Central memory CD8-positive, alpha-beta T cell (primary cell): ENCODE data around the gene EQTN.
"Not testable (repeated sequence)": the region's sequence is repeated elsewhere in the genome, so short reads cannot be mapped to it uniquely, and the experiment has no call there.

ENCODE experiments used
- ATAC-seq: fragments of 150-1000 bp; cut with Tn5 transposase; replicated peaks from 2 replicates; pipeline ENCODE4 v1.10.0; 2022; ENCODE audit warnings: mild to moderate bottlenecking, moderate FRiP score, moderate number of reproducible peaks; ENCODE audit not compliant: poor library complexity, severe bottlenecking; ENCODE audit errors: extremely low read depth
- DNase-seq, 2 donors: peaks; one replicate each; pipeline ENCODE4 v3.0.0; 2021; ENCODE audit warnings: low spot score in 2 of 2
- H3K27ac Mint-ChIP-seq: one replicate; pipeline ENCODE4 v1.8.0; 2022; ENCODE audit warnings: low read depth, mild to moderate bottlenecking, moderate library complexity, mixed read lengths
- H3K27me3 Mint-ChIP-seq: one replicate; pipeline ENCODE4 v1.8.0; 2022; ENCODE audit warnings: mixed read lengths
- H3K36me3 Mint-ChIP-seq: one replicate; pipeline ENCODE4 v1.8.0; 2022; ENCODE audit warnings: mild to moderate bottlenecking, moderate library complexity, mixed read lengths; ENCODE audit not compliant: insufficient read depth
- H3K4me1 Mint-ChIP-seq: one replicate; pipeline ENCODE4 v1.8.0; 2022; ENCODE audit warnings: mixed read lengths
- H3K4me3 Mint-ChIP-seq: one replicate; pipeline ENCODE4 v1.8.0; 2022; ENCODE audit warnings: mild to moderate bottlenecking, moderate library complexity, mixed read lengths
- H3K9me3 Mint-ChIP-seq: one replicate; pipeline ENCODE4 v1.8.0; 2022; ENCODE audit warnings: mixed read lengths

EQTN gene

GRCh38 chr9:27280860-27281259 is 16.1 kb downstream of the EQTN start:
- ATAC-seq, result no peak
- Mint-ChIP-seq H3K4me1 (peaks cover 4% of the 10 kb centered on the region), H3K4me3 (no peak overlapping the region), H3K36me3 (no peaks in the 10 kb centered on the region), H3K27me3 (peaks cover 1% of the 10 kb centered on the region), H3K9me3 (no peaks in the 10 kb centered on the region), H3K27ac (no peak overlapping the region)
- no peak for DNase-seq

DNA sequence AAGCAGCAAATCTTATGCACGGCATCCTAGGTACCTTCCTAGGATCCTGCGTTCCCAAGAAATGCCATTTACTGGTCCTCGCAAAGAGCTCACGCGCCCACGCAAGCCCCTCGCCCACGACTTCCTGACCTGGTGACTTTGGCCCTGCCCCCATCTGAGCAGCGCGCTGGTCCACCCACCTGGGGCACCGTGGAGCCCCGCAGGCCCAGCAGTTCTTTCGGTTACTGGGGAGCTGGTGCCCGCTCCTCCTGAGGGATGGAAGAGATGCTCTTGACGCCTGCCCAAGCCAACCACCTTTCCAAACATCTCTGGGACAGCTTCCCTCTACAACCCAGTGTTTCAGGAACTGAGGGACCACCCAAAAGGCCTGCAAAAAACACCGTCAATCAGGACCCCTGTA is 16.7 kb downstream of the EQTN start:
- DNase-seq (no peak), ATAC-seq (no peak)
- peaks cover 4% of the 10 kb centered on the region for H3K4me1 Mint-ChIP-seq
- no peaks in the 10 kb centered on the region for H3K36me3 Mint-ChIP-seq
- H3K4me3 Mint-ChIP-seq, result no peak overlapping the region
- H3K27me3 Mint-ChIP-seq, result no peaks in the 10 kb centered on the region
- no peak overlapping the region for H3K27ac Mint-ChIP-seq
- no peaks in the 10 kb centered on the region for H3K9me3 Mint-ChIP-seq

DNA sequence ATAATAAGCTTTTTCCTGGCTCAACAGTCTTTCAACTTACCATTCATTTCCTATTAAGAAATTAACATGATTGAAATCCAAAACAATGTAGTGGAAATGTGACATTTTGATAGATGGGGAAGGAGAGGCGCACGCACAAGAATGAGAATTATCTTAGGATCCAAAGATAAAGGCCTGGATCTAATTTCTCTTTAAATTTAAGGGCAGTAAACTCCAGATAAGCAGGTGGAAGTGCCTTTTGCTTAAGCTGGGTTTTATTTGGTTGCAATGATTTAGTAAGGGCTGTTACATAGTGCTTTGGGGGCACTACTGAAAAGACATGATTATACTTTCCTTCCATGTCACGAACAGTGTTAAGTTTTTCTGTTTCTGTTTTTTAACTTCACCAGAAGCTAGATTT is 17.3 kb downstream of the EQTN start:
- Mint-ChIP-seq H3K27ac (no peak overlapping the region), H3K9me3 (no peaks in the 10 kb centered on the region), H3K4me3 (no peak overlapping the region), H3K36me3 (no peaks in the 10 kb centered on the region), H3K27me3 (no peaks in the 10 kb centered on the region), H3K4me1 (peaks cover 4% of the 10 kb centered on the region)
- no peak for DNase-seq
- no peak for ATAC-seq

- no peak for DNase-seq
- no peaks in the 10 kb centered on the region for H3K9me3 Mint-ChIP-seq
- no peak overlapping the region for H3K4me3 Mint-ChIP-seq
- H3K27me3 Mint-ChIP-seq, result no peaks in the 10 kb centered on the region
- H3K4me1 Mint-ChIP-seq, result peaks cover 4% of the 10 kb centered on the region
- H3K27ac Mint-ChIP-seq, result no peak overlapping the region
- H3K36me3 Mint-ChIP-seq, result no peaks in the 10 kb centered on the region
- ATAC-seq, result no peak
These were observed 18.6 kb downstream of the EQTN start for GRCh38 chr9:27278374-27278773.

- no peak overlapping the region for H3K27ac Mint-ChIP-seq
These were observed 20.5 kb downstream of the EQTN start for GRCh38 chr9:27276193-27277030.

GRCh38 chr9:27273186-27273585 is 23.8 kb downstream of the EQTN start:
- Mint-ChIP-seq H3K27me3 (no peaks in the 10 kb centered on the region), H3K9me3 (no peaks in the 10 kb centered on the region), H3K27ac (no peak overlapping the region), H3K4me3 (no peak overlapping the region), H3K36me3 (no peaks in the 10 kb centered on the region), H3K4me1 (peaks cover 4% of the 10 kb centered on the region)
- no peak for ATAC-seq
- no peak for DNase-seq

More at GRCh38 chr9:27276193-27277030, 20.5 kb downstream of the EQTN start:
- Mint-ChIP-seq H3K36me3 (no peaks in the 10 kb centered on the region), H3K4me1 (peaks cover 4% of the 10 kb centered on the region), H3K4me3 (no peak overlapping the region), H3K27me3 (no peaks in the 10 kb centered on the region), H3K9me3 (no peaks in the 10 kb centered on the region)
- DNase-seq (no peak), ATAC-seq (peak; percentile 19)

GRCh38 chr9:27272103-27272502 is 24.8 kb downstream of the EQTN start:
- Mint-ChIP-seq H3K4me3 (no peak overlapping the region), H3K36me3 (no peaks in the 10 kb centered on the region), H3K9me3 (no peaks in the 10 kb centered on the region), H3K27me3 (no peaks in the 10 kb centered on the region), H3K27ac (no peak overlapping the region), H3K4me1 (peaks cover 4% of the 10 kb centered on the region)
- DNase-seq (no peak), ATAC-seq (no peak)

DNA sequence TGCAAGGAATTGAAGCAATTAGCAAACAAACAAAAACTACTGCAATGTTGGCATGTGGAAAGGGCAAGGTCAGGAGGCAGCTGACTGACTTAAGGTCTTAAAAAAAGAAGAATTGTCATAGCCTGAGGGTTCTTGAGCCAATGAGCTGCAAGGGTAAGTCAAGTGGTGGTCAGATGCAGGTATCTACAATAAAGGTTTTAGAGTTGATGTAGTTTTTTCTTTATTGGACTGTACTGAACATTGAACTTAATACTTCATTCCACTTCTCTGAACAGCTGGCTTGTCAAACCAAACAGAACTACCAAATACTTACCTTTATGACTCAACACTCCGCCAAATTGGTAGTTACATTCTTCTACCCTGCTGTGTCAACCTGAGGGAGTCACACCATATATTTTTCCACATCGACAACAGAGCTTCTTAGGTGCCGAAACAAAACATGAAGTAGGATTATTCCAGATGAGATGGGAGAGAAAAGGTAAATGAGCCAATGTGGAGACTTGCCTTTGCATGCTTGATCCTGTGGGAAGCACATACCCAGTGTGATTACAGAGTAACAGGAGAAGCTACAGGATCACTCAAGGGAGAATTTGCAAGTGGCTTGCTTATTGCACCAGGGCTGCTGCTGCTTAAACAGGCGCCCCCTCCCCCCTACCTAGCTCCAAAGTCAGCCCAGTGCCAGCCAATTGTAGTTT is 35.3 kb downstream of the EQTN start:
- ATAC-seq (no peak), DNase-seq (no peak)
- Mint-ChIP-seq H3K4me1 (no peaks in the 10 kb centered on the region), H3K36me3 (no peaks in the 10 kb centered on the region), H3K4me3 (no peak overlapping the region), H3K27ac (no peak overlapping the region), H3K9me3 (no peaks in the 10 kb centered on the region), H3K27me3 (no peaks in the 10 kb centered on the region)

GRCh38 chr9:27260789-27261516 is 36.0 kb downstream of the EQTN start:
- Mint-ChIP-seq H3K9me3 (no peaks in the 10 kb centered on the region), H3K4me1 (no peaks in the 10 kb centered on the region), H3K27me3 (no peaks in the 10 kb centered on the region), H3K27ac (no peak overlapping the region), H3K36me3 (no peaks in the 10 kb centered on the region), H3K4me3 (no peak overlapping the region)
- no peak for DNase-seq
- no peak for ATAC-seq

DNA sequence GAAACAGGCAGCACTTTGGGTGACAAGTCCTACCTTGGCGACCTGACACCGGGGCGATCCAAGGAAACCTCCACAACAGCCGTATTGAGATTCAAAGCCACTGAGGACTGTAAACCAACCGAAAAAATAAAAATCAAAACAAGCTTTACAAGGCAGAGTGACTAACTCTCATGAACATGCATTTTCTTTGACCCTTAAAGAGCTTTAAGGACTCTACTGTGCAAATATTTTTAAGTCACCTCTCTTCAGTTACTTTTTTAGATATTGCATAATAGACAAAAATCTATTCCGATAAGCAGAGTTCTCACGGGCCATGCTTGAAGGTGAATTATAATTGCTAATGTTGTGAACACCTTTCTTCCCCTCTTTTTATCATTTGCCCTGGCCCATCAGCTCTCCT is 38.3 kb downstream of the EQTN start:
- H3K4me3 Mint-ChIP-seq, result no peak overlapping the region
- no peak for ATAC-seq
- H3K4me1 Mint-ChIP-seq, result no peaks in the 10 kb centered on the region
- no peak for DNase-seq
- H3K36me3 Mint-ChIP-seq, result no peaks in the 10 kb centered on the region
- H3K27me3 Mint-ChIP-seq, result no peaks in the 10 kb centered on the region
- no peaks in the 10 kb centered on the region for H3K9me3 Mint-ChIP-seq
- H3K27ac Mint-ChIP-seq, result no peak overlapping the region

DNA sequence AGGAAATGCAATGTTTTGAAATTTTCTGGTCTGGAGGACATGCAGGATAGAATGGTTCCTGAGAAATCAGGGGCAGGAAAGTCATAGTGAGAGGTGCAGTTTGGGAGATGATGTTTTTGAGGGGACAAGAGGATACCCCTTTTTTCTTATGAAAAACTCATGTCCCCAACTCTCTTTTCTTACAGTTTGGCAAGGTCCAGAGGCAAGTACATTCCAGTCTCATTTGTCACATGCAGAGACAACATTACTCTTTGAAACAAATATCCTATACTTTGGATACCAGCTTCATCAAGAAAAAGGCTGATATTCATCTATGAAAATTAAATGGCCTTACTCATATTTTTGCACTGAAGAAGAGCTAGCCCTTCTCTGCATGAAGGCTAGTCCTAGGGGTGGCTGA is 48.2 kb downstream of the EQTN start:
- Mint-ChIP-seq H3K4me3 (no peak overlapping the region), H3K9me3 (no peaks in the 10 kb centered on the region), H3K36me3 (no peaks in the 10 kb centered on the region), H3K27me3 (peaks cover 19% of the 10 kb centered on the region), H3K4me1 (no peaks in the 10 kb centered on the region), H3K27ac (no peak overlapping the region)
- DNase-seq (no peak), ATAC-seq (no peak)

GRCh38 chr9:27247756-27248155 is 49.2 kb downstream of the EQTN start:
- H3K27ac Mint-ChIP-seq, result no peak overlapping the region
- H3K9me3 Mint-ChIP-seq, result no peaks in the 10 kb centered on the region
- H3K4me1 Mint-ChIP-seq, result no peaks in the 10 kb centered on the region
- ATAC-seq (no peak), DNase-seq (no peak)
- peaks cover 19% of the 10 kb centered on the region for H3K27me3 Mint-ChIP-seq
- H3K4me3 Mint-ChIP-seq, result no peak overlapping the region
- no peaks in the 10 kb centered on the region for H3K36me3 Mint-ChIP-seq

GRCh38 chr9:27239648-27240047 is 57.3 kb downstream of the EQTN start:
- DNase-seq, H3K36me3 Mint-ChIP-seq, H3K4me1 Mint-ChIP-seq, H3K9me3 Mint-ChIP-seq, H3K27ac Mint-ChIP-seq, ATAC-seq, H3K4me3 Mint-ChIP-seq, H3K27me3 Mint-ChIP-seq: not testable (repeated sequence)
